HG03196 (cell line): ENCODE measurements around the gene HSPB9.
"Not testable (repeated sequence)": the region's sequence is repeated elsewhere in the genome, so short reads cannot be mapped to it uniquely, and the experiment has no call there.

Source experiments
- ATAC-seq: cut with Tn5 transposase; IDR thresholded peaks from one replicate; pipeline ENCODE4 v1.9.1; 2021; ENCODE audit not compliant: unreplicated experiment

The HSPB9 gene

GRCh38 chr17:42118545-42118944 is 4.1 kb upstream of the HSPB9 start:
- no peak for ATAC-seq

GRCh38 chr17:42119301-42119700 is 3.3 kb upstream of the HSPB9 start:
- no peak for ATAC-seq

GRCh38 chr17:42120161-42120769 is 2.3 kb upstream of the HSPB9 start:
- no peak for ATAC-seq

- ATAC-seq, result peak; percentile 54
Observed at GRCh38 chr17:42120770-42121769, 1.5 kb upstream of the HSPB9 start, which contains the start of gene KAT2A. Gene KAT2A, minus strand, starts transcription at chr17:42121367. Its CDS starts 63 bp downstream, at chr17:42121304.

- ATAC-seq, result no peak
Observed at GRCh38 chr17:42124256-42124655, 1.7 kb downstream of the HSPB9 start.

GRCh38 chr17:42125565-42125964 is 3.0 kb downstream of the HSPB9 start:
- no peak for ATAC-seq

- ATAC-seq, result no peak
Observed at GRCh38 chr17:42126836-42127235, 4.2 kb downstream of the HSPB9 start.

GRCh38 chr17:42127414-42127813 is 4.8 kb downstream of the HSPB9 start:
- no peak for ATAC-seq

- no peak for ATAC-seq
Observed at GRCh38 chr17:42129109-42129837, 6.7 kb downstream of the HSPB9 start.

GRCh38 chr17:42130310-42130936 is 7.8 kb downstream of the HSPB9 start:
- ATAC-seq, result no peak

- ATAC-seq, result no peak
Observed at GRCh38 chr17:42131232-42131631, 8.6 kb downstream of the HSPB9 start.

GRCh38 chr17:42131981-42132432 is 9.4 kb downstream of the HSPB9 start:
- ATAC-seq, result no peak

GRCh38 chr17:42132941-42133340 is 10.3 kb downstream of the HSPB9 start:
- ATAC-seq, result no peak

GRCh38 chr17:42133461-42134041 is 10.9 kb downstream of the HSPB9 start:
- ATAC-seq, result no peak

- ATAC-seq, result no peak
Observed at GRCh38 chr17:42135151-42135550, 12.5 kb downstream of the HSPB9 start.

GRCh38 chr17:42135664-42136653 is 13.4 kb downstream of the HSPB9 start:
- ATAC-seq, result no peak

GRCh38 chr17:42136654-42137051 is 14.0 kb downstream of the HSPB9 start:
- no peak for ATAC-seq

GRCh38 chr17:42138749-42139492 is 16.3 kb downstream of the HSPB9 start:
- no peak for ATAC-seq

- ATAC-seq, result not testable (repeated sequence)
Observed at GRCh38 chr17:42140690-42141089, 18.1 kb downstream of the HSPB9 start.
